Ascending aorta (tissue), 2 donors: ENCODE data around the gene ORC5. TPM values are rescaled to one million over a fixed set of nuclear protein-coding genes. Genes with fewer than 3 reads are reported as not detected.

Source experiments
- DNase-seq, 2 donors: peaks; one replicate each; pipeline ENCODE4 v3.0.0-alpha.2; 2019; ENCODE audit warnings: low spot score in 2 of 2
- H3K27ac ChIP-seq, 2 donors: fragments of 200-600 bp; sonication (generic); one replicate each; pipeline ENCODE4 v1.5.1; 2016 to 2017; ENCODE audit warnings: mild to moderate bottlenecking in 1 of 2
- H3K27me3 ChIP-seq: fragments of 200-600 bp; sonication (generic); one replicate; pipeline ENCODE4 v1.5.1; 2017
- H3K36me3 ChIP-seq, 2 donors: fragments of 200-600 bp; sonication (generic); one replicate each; pipeline ENCODE4 v1.5.1; 2016
- H3K4me1 ChIP-seq, 2 donors: fragments of 200-600 bp; sonication (generic); one replicate each; pipeline ENCODE4 v1.5.1; 2016 to 2017; ENCODE audit warnings: mild to moderate bottlenecking in 1 of 2
- H3K4me3 ChIP-seq, 2 donors: fragments of 200-600 bp; sonication (generic); one replicate each; pipeline ENCODE4 v1.5.1; 2016 to 2017; ENCODE audit warnings: mild to moderate bottlenecking in 1 of 2
- H3K9me3 ChIP-seq, 2 donors: fragments of 200-600 bp; sonication (generic); one replicate each; pipeline ENCODE4 v1.5.1; 2016
- intact Hi-C: fragments of 100-400 bp; cut with DNase I; formaldehyde crosslinking; loops from one replicate; pipeline ENCODE4 v1.15.1; 2023
- total RNA-seq: library from RNA; depleted of rRNA; stranded (reverse); fragments of >200 nt; gene quantifications from one replicate; pipeline ENCODE4 v1.1.0, GENCODE V29; 2016
- TF ChIP-seq, protein P1 (sequence below), 3 experiments: fragments of 200-600 bp in 2 of 3; fragments of 450-650 bp in 1 of 3; sonication (generic) in 2 of 3; IDR thresholded peaks; one replicate each; pipeline ENCODE4 v1.5.1; 2016 to 2019; ENCODE audit warnings: antibody characterized with exemption in 3 of 3, mild to moderate bottlenecking in 1 of 3, moderate library complexity in 1 of 3

Gene ORC5
- total RNA-seq, 1 donor from 2014 or later, result 46.2 TPM

DNA sequence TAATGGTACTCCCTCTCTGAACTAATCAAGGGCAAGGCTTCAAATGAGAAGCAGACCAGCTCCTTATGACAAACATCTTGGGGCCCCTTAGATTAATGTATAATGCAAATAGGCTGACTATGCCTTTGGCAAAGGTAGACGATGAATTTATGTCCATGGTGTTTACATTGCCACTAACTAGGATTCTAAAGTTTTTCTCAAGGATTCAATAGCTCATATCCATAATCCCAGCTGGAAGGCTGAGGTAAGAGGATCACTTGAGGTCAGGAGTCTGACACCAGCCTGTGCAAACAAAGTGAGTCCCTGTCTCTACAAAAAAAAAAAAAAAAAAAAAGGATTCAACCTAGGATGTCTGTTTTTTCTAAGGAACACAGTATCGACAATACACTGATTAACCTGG is 96.5 kb downstream of the ORC5 start:
- H3K27me3 ChIP-seq, result no peaks in the 10 kb centered on the region
- DNase-seq, result no peak
- TF ChIP-seq, protein P1, sequence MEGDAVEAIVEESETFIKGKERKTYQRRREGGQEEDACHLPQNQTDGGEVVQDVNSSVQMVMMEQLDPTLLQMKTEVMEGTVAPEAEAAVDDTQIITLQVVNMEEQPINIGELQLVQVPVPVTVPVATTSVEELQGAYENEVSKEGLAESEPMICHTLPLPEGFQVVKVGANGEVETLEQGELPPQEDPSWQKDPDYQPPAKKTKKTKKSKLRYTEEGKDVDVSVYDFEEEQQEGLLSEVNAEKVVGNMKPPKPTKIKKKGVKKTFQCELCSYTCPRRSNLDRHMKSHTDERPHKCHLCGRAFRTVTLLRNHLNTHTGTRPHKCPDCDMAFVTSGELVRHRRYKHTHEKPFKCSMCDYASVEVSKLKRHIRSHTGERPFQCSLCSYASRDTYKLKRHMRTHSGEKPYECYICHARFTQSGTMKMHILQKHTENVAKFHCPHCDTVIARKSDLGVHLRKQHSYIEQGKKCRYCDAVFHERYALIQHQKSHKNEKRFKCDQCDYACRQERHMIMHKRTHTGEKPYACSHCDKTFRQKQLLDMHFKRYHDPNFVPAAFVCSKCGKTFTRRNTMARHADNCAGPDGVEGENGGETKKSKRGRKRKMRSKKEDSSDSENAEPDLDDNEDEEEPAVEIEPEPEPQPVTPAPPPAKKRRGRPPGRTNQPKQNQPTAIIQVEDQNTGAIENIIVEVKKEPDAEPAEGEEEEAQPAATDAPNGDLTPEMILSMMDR (IDR thresholded peaks at IDR 0.05), result no peak
- H3K9me3 ChIP-seq, result no peaks in the 10 kb centered on the region
- intact Hi-C loops, result no loop called here
- no peak overlapping the region for H3K4me3 ChIP-seq
- no peaks in the 10 kb centered on the region for H3K36me3 ChIP-seq
- no peak overlapping the region for H3K27ac ChIP-seq
- H3K4me1 ChIP-seq, result no peaks in the 10 kb centered on the region

DNA sequence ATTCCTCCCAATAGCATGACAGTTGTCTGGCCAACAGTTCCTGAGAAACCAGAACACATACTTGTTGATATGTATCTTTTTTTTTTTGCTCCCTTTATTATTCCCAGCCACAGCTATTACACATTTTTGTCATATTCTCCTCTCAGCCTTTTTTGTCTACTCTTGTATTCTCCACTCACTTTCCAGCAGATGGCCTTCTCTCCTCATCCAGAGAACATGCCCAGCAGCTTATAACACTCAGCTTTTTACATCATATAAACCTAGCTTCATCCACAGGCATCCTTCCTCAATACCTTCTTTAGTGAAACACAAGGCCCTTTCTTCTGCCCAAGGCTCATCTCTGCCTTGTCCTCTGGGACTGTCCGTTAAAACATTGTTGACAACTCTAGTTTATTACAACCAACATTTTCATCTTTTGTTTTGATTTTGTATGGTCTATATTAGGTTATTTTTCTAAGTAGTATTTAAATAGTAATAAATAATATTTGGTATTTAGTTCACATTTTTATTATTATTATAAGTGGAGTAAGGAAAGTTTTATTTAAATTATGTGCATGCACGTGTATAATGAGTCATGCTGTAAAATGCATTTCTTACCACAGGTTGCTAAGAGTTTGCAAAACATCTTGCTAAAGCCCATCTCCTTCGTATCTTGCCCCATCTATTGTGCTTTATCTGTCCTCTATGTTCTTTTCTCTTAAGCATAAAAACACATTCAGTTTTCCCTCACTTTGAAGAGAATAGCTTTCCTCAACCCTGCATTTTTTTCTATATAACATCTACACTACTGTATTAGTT is 101.5 kb downstream of the ORC5 start:
- no peaks in the 10 kb centered on the region for H3K36me3 ChIP-seq
- H3K9me3 ChIP-seq, result no peaks in the 10 kb centered on the region
- no peak overlapping the region for H3K4me3 ChIP-seq
- no peak overlapping the region for H3K27ac ChIP-seq
- TF ChIP-seq, protein P1 (IDR thresholded peaks at IDR 0.05), result no peak
- H3K4me1 ChIP-seq, result no peaks in the 10 kb centered on the region
- no peak for DNase-seq
- no peaks in the 10 kb centered on the region for H3K27me3 ChIP-seq
- intact Hi-C loops, result no loop called here

DNA sequence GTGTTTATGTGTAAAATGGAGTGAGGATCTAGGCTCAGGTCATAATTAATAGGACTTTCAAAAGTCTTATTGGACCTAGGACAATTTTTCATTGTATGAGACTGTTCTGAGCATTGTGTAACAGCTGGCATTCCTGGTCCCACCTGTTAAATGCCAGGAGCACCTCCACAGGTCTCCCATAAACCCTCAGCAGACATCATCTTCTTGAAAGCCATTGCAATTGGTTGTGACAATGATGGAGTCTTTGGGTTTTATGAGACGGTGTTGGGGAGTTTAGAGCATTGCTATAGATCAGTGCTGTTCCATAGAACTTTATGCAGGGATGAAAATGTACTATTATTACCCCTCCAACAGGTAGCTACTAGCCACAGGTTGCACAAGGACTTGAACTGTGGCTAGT is 108.9 kb downstream of the ORC5 start:
- no peak for DNase-seq
- no peaks in the 10 kb centered on the region for H3K27me3 ChIP-seq
- intact Hi-C loops, result no loop called here
- H3K4me1 ChIP-seq, result no peaks in the 10 kb centered on the region
- H3K9me3 ChIP-seq, result no peaks in the 10 kb centered on the region
- H3K4me3 ChIP-seq, result no peak overlapping the region
- no peaks in the 10 kb centered on the region for H3K36me3 ChIP-seq
- TF ChIP-seq, protein P1 (IDR thresholded peaks at IDR 0.05), result no peak
- no peak overlapping the region for H3K27ac ChIP-seq

DNA sequence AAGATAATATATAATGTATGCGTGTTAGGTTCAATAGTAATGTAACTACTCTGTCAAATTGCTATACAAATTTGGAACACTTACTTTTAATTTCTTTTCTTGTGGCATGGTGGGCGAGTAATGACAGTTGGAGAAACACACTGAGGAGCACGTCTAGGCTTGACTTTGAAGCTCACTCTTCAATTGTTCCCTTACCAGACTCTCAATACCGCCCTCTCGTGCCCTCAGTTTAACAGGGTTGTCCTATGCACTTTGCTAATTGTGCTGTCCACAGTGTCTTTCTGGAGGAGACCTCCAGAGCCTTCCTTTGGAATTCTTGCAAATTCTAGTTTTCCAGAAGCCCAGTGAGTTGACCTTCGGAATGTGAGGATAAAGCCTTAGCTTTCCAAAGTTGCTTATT is 111.1 kb downstream of the ORC5 start:
- Histone ChIP-seq H3K9me3 (no peaks in the 10 kb centered on the region), H3K36me3 (no peaks in the 10 kb centered on the region), H3K27me3 (no peaks in the 10 kb centered on the region), H3K4me3 (no peak overlapping the region), H3K4me1 (no peaks in the 10 kb centered on the region), H3K27ac (no peak overlapping the region)
- TF ChIP-seq, protein P1 (IDR thresholded peaks at IDR 0.05), result no peak
- intact Hi-C loops, result no loop called here
- no peak for DNase-seq

DNA sequence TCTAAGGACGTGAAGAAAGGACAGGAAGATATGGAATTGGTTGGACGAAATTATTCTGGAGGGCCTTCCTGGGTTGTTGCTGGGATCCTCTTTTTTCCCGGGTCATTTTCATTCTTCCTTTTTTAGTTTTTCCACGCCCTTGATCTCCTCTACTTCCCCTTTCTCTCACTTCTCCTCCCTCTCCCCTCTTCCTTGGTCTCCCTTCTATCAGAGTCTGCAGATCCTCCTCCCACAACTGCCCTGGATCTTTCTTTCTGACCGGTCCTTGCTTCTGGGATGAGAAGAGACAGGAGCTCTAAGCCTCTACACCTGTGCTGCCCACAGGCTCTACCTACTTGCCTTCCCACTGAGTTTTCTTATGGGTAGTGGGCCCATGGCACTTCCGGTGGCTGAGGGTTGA is 114.7 kb downstream of the ORC5 start:
- no peaks in the 10 kb centered on the region for H3K4me1 ChIP-seq
- intact Hi-C loops, result no loop called here
- H3K4me3 ChIP-seq, result no peak overlapping the region
- H3K36me3 ChIP-seq, result no peaks in the 10 kb centered on the region
- H3K27ac ChIP-seq, result no peak overlapping the region
- TF ChIP-seq, protein P1 (IDR thresholded peaks at IDR 0.05), result no peak
- no peaks in the 10 kb centered on the region for H3K9me3 ChIP-seq
- no peaks in the 10 kb centered on the region for H3K27me3 ChIP-seq
- DNase-seq, result no peak
